Measurements from ENCODE around the gene FBLN7.

- TF ChIP-seq CTCF (conservative IDR thresholded peaks at IDR 0.05; ENCODE audit: low read depth in 2 of 2) (no peak), STAT1 (IDR thresholded peaks at IDR 0.05; ENCODE audit: unreplicated experiment) (no peak), EZH2 (IDR thresholded peaks at IDR 0.05; ENCODE audit: low read depth, unreplicated experiment) (no peak), REST (IDR thresholded peaks at IDR 0.05; ENCODE audit: unreplicated experiment) (no peak), ETS1 (IDR thresholded peaks at IDR 0.05) (no peak), POLR2AphosphoS5 (IDR thresholded peaks at IDR 0.05; ENCODE audit: low read depth) (no peak), ZNF462 (CRISPR knock-in tag; IDR thresholded peaks at IDR 0.05) (no peak), ZNF114 (CRISPR knock-in tag; IDR thresholded peaks at IDR 0.05) (no peak), EZH2phosphoT487 (IDR thresholded peaks at IDR 0.05; ENCODE audit: unreplicated experiment) (no peak), JUNB (IDR thresholded peaks at IDR 0.05; ENCODE audit: unreplicated experiment) (no peak), CREB1 (CRISPR knock-in tag; IDR thresholded peaks at IDR 0.05; ENCODE audit: low read depth) (no peak), ZNF331 (CRISPR knock-in tag; IDR thresholded peaks at IDR 0.05; ENCODE audit: low read depth) (no peak), NANOG (IDR thresholded peaks at IDR 0.05; ENCODE audit: borderline replicate concordance) (no peak)
Observed at GRCh38 chr2:112174383-112174782, 36.2 kb downstream of the FBLN7 start.

Data from GM23338 (cell line).